PFSK-1 (cell line): Measurements from ENCODE around the gene ZNF410.

Experiments
- FOXP2 ChIP-seq: optimal IDR thresholded peaks from 2 replicates; pipeline ENCODE3; 2011; ENCODE audit warnings: borderline replicate concordance, control low read depth, inconsistent platforms; ENCODE audit not compliant: insufficient read depth; ENCODE audit errors: extremely low read length, extremely low read depth
- POLR2AphosphoS5 ChIP-seq: IDR thresholded peaks from 2 replicates; pipeline ENCODE4 v1.6.1; 2012; ENCODE audit warnings: low read depth, mild to moderate bottlenecking, control low read depth, low read length, moderate library complexity

DNA sequence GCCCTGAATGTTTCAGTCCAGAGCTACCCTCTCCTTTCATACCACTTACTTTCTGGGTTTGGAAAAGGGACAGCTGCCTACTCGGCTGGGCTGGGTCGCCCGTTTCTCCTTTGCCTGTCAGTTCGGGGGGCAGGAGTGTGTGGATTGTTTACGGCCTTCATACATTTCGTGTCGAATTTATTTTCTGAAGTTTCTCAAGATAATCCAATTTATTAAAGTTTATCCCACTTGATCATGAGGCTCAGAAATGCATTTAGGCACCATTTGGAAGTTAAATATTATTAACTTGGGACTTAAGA lies 608 bp downstream of the ZNF410 start:
- TF ChIP-seq POLR2AphosphoS5 (no peak), FOXP2 (no peak)
